GM21526 (cell line): ENCODE results near the gene PLA2G12B.
"Not testable (repeated sequence)": the region's sequence is repeated elsewhere in the genome, so short reads cannot be mapped to it uniquely, and the experiment has no call there.

Experiments
- ATAC-seq: cut with Tn5 transposase; IDR thresholded peaks from one replicate; pipeline ENCODE4 v1.9.1; 2021; ENCODE audit warnings: moderate library complexity; ENCODE audit not compliant: unreplicated experiment, low FRiP score

The PLA2G12B gene

DNA sequence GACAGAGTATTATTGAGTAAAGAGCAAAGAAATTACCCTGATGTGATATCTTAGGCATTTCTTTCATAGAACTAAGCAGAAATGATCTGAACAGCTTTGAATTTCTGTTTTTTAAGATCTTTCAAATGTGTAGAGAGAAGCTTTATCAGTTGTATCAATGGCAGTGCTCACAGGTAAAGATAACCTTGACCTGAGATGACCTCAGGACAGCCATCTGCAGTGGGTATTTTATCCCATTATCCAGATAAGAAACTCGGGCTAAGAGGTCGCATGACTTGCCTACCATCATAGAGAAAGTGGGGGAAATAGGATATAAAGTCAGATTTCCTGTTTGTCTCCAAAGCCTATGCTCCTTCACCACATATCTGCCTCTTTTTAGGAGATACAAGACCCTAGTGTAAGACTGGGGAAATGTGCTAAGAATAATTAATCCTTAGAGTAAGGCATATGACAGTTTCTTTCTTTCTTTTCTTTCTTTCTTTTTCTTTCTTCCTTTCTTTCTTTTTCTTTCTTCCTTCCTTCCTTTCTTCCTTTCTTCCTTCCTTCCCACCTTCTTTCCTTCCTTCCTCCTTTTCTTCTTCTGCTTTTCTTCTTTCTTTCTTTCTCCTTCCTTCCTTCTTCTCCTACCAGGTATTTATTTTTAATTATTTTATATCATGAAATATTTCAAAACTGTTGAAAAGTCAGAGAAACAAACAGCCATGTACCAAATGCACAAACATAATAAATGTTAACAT is 10.9 kb downstream of the PLA2G12B start:
- no peak for ATAC-seq

DNA sequence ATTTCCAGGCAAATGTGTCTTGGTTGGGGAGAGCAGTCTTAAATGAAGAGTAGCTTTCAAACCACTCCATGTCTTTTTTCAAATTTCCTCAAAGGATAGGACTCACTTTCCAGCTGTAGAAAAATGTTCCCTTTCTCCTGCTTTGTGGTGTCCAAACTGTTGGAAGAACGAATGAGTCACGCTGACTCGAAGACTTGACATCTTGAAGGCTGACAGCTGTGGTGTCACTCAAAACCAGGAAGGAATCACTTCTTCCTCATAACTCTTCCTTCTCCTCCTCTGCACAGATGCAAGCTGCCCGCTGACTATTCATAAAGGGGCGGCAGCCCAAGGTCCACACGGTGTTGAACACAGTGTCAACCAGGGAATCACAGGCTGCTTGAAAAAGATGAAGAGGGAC is 19.2 kb downstream of the PLA2G12B start:
- ATAC-seq = no peak

GRCh38 chr10:72932259-72933015 is 22.2 kb downstream of the PLA2G12B start:
- no peak for ATAC-seq

DNA sequence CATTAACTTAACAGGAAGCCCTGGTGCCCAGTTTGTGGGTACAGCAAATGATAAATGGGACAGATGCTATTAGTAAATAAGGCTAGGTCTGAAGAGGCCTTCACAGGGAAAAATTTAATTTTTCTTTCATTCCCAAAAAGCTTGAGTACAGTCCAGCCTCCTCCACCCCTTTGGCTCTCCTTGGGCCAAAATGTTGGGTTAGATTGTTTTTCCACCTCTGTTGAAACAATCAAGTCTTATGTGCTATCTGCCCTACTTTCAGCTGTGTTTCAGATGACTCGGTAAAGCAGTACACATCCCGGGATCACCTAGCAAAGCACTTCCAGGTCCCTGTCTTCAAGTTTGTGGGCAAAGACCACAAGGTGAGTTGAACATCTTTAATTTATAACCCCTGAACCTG is 24.3 kb downstream of the PLA2G12B start:
- no peak for ATAC-seq

GRCh38 chr10:72928798-72929197 is 25.8 kb downstream of the PLA2G12B start:
- no peak for ATAC-seq

DNA sequence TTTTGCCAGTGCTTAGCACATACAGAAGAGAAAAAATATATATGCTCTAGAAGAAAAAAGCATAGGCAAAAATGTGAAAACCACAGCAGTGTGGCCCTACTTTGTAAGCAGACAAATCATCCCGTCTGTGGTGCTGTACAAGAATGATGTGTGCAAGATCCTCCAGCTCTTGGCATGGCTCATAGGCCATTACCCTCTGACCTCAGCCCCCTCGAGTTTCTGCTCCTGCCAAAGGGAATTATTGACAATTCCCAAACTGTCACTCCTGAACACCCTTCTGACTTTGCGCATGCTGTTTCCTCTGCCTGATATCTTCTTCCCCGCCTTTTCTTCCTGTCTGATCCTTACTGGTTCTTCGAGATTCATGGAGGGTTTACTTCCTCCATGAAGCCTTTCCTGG is 27.1 kb downstream of the PLA2G12B start:
- ATAC-seq = no peak

GRCh38 chr10:72925951-72926465 is 28.6 kb downstream of the PLA2G12B start:
- ATAC-seq = no peak

DNA sequence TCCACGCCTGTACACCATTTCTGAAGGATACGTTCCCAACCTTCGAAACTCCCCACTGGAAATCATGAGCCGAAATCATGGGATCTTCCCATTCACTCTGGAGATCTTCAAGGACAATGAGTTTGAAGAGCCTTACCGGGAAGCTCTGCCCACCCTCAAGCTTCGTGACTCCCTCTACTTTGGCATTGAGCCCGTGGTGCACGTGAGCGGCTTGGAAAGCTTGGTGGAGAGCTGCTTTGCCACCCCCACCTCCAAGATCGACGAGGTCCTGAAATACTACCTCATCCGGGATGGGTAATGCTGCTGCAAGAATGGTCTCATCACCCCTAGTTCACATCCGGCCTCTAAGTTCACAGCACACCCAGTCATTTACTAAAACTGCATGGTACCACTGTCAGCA is 30.3 kb downstream of the PLA2G12B start:
- no peak for ATAC-seq

DNA sequence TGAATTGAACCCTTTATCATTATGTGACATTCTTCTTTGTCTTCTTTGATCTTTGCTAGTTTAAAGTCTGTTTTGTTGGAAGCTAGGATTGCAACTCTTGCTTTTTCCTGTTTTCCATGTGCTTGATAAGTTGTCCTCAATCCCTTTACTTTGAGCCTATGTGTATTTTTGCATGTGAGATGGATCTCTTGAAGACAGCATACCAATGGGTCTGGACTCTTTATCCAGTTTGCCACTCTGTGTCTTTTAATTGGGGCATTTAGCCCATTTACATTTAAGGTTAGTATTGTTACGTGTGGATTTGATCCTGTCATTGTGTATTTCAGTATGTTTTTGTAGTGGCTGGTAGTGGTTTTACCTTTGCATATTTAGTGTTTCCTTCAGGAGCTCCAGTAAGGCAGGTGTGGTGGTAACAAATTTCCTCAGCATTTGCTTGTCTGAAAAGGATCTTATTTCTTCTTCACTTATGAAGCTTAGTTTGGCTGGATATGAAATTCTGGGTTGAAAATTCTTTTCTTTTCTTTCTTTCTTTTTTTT is 33.4 kb downstream of the PLA2G12B start:
- not testable (repeated sequence) for ATAC-seq

DNA sequence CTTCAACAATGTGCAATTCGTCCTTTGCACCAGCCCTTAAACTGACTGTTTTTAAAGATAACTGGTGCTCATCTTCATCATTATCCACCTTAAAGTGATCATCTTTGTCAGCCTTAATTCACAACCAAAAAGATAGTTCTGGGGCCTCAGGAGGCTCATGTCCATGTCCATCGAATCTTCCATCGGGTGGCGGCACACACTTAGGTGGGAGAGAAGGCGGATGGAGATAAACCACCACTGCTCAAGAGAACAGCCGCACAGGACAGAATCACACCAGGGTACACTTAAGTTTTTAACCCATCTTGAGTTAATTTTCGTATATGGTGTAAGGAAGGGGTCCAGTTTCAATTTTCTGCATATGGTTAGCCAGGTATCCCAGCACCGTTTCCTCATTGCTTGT is 36.3 kb downstream of the PLA2G12B start:
- no peak for ATAC-seq

GRCh38 chr10:72917803-72918332 is 36.7 kb downstream of the PLA2G12B start:
- ATAC-seq = not testable (repeated sequence)

- ATAC-seq = not testable (repeated sequence)
Observed at GRCh38 chr10:72917201-72917600, 37.4 kb downstream of the PLA2G12B start.

GRCh38 chr10:72913287-72913686 is 41.3 kb downstream of the PLA2G12B start:
- no peak for ATAC-seq

DNA sequence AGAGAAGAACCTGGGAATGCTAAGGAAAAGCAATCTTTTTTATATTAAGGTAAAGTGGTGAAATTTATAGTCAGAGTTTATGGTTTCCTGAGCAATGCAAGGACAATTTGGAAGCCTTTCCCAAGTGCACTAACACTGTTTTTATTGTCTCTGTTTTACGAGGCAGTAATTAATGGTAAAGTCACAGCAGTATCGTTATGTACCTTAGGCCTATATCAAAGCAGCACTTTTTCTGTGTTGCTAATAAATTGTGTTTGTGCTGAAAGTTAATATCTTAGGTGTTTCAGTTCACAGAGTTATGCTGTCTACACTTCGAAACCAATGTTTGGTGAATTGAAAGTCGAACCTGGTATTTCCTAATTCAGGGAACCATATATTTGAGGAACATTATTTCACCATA is 41.9 kb downstream of the PLA2G12B start:
- no peak for ATAC-seq

DNA sequence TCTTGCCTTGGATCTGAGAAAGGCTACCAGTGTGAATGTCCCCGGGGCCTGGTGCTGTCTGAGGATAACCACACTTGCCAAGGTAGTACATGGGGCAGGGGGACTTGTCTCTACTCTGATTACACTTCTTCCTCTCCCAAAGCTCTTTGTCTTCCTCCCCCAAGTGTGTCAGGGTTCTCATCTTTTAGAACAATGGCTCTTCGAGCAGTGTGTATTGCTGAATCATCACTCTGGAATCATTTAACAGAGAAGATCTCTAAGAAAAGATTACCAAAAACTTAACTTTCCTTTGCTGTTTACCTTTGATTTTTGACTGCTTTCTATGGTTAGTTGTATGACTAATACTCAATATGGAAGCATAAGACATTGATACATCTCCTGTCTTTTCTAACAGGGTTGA is 42.8 kb downstream of the PLA2G12B start:
- no peak for ATAC-seq

DNA sequence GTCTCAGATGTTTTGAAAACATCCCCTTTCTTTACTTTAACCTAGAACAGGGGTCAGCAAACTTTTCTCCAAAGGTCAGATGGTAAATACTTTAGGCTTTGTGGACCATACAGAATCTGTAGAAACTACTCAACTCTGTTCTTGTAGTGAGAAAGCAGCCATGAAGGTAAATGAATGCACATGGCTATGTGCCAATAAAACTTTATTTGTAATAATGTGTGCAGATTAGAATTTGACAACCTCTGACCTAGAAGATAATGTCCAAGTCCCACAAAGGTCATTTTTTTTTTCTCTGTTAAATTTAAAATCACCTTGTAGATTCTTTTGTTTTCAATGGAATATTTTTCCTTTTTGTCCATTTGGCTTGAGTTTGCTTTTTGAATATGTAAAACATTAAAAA is 43.9 kb downstream of the PLA2G12B start:
- no peak for ATAC-seq

DNA sequence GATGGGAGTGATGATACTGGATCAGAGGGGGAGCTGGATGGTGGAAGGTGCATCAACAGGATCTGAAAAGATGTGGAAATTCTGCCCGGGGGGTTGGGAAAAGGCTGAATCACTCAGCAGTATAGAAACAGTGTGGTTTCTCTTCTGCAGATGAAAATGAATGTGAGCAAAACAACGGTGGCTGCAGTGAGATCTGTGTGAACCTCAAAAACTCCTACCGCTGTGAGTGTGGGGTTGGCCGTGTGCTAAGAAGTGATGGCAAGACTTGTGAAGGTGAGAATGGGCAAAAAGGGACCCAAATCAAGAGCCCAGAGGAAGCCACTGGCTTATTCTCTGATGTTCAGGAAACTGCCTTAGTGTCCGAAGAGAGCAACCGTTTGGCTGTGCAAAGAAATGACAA is 48.2 kb downstream of the PLA2G12B start:
- ATAC-seq = no peak

GRCh38 chr10:72904806-72905205 is 49.8 kb downstream of the PLA2G12B start:
- no peak for ATAC-seq

DNA sequence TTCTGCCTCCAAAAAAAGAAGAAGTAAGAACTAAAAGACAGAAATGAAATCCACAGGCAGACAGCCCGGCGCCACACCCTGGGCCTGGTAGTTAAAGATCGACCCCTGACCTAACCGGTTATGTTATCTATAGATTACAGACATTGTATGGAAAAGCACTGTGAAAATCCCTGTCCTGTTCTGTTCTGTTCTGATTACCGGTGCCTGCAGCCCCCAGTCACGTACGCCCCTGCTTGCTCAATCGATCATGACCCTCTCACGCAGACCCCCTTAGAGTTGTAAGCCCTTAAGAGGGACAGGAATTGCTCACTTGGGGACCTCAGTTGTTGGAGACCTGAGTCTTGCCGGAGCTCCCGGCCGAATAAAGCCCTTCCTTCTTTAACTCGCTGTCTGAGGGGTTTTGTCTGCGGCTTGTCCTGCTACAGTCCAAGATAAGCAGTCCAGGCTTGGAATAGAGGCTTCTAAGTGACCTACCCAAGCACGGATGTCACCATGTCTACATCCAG is 50.6 kb downstream of the PLA2G12B start:
- ATAC-seq = not testable (repeated sequence)

DNA sequence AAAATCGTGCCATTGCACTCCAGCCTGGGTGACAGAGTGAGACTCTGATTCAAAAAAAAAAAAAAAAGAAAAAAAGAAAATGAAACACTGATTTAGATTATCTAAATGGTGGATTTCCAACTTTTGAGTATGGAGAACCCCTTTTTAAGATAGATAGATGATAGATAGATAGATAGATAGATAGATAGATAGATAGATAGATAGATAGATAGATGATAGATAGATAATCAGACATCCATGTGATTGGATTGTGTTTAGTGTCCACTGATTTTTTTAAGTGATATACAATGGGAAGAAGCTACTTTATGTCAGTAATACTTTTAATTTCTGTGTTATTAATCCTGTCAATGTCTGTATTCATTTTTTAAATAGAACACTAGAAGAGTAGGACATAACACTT is 55.1 kb downstream of the PLA2G12B start:
- no peak for ATAC-seq

DNA sequence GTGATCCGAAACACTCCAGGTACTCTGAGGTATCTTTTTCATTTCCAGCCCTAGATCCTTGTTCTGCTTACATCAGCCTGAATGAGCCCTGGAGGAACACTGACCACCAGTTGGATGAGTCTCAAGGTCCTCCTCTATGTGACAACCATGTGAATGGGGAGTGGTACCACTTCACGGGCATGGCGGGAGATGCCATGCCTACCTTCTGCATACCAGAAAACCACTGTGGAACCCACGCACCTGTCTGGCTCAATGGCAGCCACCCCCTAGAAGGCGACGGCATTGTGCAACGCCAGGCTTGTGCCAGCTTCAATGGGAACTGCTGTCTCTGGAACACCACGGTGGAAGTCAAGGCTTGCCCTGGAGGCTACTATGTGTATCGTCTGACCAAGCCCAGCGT is 56.0 kb downstream of the PLA2G12B start:
- ATAC-seq = no peak
